Measurements from ENCODE around the gene NRK. TPM values are rescaled to one million over a fixed set of nuclear protein-coding genes. Genes with fewer than 3 reads are reported as not detected.

The NRK gene
- total and polyA plus RNA-seq, 2 donors (not counting 1 experiment from before 2014, with no cell fraction given): 0.30 to 0.50 TPM

DNA sequence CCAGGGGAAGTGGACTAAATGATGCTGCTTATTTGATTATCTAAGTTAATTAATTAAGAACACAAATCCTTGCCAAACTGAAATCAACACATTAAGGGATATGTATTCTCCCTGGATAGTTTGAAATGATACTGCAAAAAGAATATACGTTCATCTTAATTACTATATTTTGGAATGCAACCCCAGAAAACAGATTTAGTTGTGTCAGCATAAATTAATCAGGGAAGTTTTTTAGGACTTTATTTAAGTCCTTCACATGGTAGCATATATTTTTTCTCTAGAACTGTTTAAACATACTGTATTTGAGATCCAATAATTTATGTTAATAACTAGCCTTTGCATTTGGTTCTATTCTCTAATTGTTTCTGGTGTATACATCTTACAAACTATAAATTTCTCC, 52.5 kb downstream of the NRK start:
- no peaks in the 10 kb centered on the region for H4K20me1 ChIP-seq (ENCODE audit: control insufficient read depth, extremely low read depth, insufficient read depth, low read length)
- TF ChIP-seq, protein P1, sequence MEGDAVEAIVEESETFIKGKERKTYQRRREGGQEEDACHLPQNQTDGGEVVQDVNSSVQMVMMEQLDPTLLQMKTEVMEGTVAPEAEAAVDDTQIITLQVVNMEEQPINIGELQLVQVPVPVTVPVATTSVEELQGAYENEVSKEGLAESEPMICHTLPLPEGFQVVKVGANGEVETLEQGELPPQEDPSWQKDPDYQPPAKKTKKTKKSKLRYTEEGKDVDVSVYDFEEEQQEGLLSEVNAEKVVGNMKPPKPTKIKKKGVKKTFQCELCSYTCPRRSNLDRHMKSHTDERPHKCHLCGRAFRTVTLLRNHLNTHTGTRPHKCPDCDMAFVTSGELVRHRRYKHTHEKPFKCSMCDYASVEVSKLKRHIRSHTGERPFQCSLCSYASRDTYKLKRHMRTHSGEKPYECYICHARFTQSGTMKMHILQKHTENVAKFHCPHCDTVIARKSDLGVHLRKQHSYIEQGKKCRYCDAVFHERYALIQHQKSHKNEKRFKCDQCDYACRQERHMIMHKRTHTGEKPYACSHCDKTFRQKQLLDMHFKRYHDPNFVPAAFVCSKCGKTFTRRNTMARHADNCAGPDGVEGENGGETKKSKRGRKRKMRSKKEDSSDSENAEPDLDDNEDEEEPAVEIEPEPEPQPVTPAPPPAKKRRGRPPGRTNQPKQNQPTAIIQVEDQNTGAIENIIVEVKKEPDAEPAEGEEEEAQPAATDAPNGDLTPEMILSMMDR (conservative IDR thresholded peaks at IDR 0.05 in 1 of 2, IDR thresholded peaks at IDR 0.05 in 1 of 2; ENCODE audit: low read depth in 1 of 2, low read length in 2 of 2): no peak
- TF ChIP-seq EZH2 (IDR thresholded peaks at IDR 0.05; ENCODE audit: low read length, missing control alignments): no peak
- no peaks in the 10 kb centered on the region for H3K9me3 ChIP-seq (ENCODE audit: control insufficient read depth, insufficient read depth, low read depth, low read length)
- H3K4me3 ChIP-seq (replicated peaks in 1 of 4; ENCODE audit: control extremely low read depth in 1 of 4, insufficient read depth in 1 of 4, low read depth in 3 of 4, low read length in 4 of 4): no peak overlapping the region
- no peak overlapping the region for H3K27ac ChIP-seq (ENCODE audit: insufficient read depth, low read length)
- no peak overlapping the region for H3K4me2 ChIP-seq (ENCODE audit: extremely low read depth, insufficient read depth, low read length)
- no peak overlapping the region for H3K9ac ChIP-seq (ENCODE audit: insufficient read depth, low read length)
- H3K79me2 ChIP-seq (ENCODE audit: control insufficient read depth, insufficient read depth, low read length): no peaks in the 10 kb centered on the region
- H3K27me3 ChIP-seq (ENCODE audit: control insufficient read depth, insufficient read depth, low read length): no peaks in the 10 kb centered on the region
- no peak for DNase-seq (ENCODE audit: low read depth in 2 of 2)
- H2AFZ ChIP-seq (ENCODE audit: low read length): no peak overlapping the region
- no peaks in the 10 kb centered on the region for H3K36me3 ChIP-seq (ENCODE audit: control insufficient read depth, insufficient read depth, low read length)
- no peaks in the 10 kb centered on the region for H3K4me1 ChIP-seq (ENCODE audit: control insufficient read depth, extremely low read depth, insufficient read depth, low read length)

DNA sequence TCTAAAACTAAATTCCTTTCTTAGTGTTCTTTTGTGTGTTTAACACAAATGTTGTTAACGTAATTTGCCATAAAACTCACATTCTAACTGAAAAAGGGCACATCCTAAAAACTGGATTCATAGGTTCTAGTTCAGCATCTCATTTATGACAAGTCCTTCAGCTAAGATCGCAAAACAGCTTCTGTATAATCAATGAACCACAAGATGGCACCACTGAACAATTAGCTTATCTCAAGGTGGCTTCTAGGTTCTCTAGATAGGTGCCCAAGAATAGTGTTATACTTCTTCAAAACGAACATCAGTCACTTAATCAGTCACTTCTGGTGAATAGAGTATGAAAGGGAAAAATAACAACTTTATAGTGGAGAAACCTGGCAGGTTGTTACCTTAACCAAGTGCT, 54.3 kb downstream of the NRK start:
- Histone ChIP-seq H3K36me3 (ENCODE audit: control insufficient read depth, insufficient read depth, low read length) (no peaks in the 10 kb centered on the region), H4K20me1 (ENCODE audit: control insufficient read depth, extremely low read depth, insufficient read depth, low read length) (no peaks in the 10 kb centered on the region)
- peak in 1 of 2 donors; percentile 14 for DNase-seq (ENCODE audit: low read depth in 2 of 2)

DNA sequence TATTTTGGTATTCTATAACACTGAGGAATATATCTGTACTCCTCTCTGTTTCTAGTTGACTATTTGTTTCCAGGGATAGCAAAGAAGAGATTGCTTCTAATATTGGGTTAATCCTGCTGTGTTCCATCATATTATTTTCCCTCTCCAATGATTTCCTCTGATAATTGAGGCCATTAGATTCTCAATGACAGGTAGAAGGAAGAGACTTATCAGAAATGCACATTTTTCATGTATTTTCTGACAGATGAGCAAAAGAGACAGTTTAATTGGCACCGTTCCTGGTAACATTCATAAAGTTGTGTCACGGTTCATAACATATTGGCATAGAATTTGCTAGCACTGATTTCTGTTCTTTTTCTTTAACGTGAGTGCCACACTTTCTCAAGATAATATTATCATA, 58.2 kb downstream of the NRK start:
- TF ChIP-seq, protein P1 (conservative IDR thresholded peaks at IDR 0.05 in 1 of 2, IDR thresholded peaks at IDR 0.05 in 1 of 2; ENCODE audit: low read depth in 1 of 2, low read length in 2 of 2): no peak
- TF ChIP-seq EZH2 (IDR thresholded peaks at IDR 0.05; ENCODE audit: low read length, missing control alignments): no peak
- no peaks in the 10 kb centered on the region for H4K20me1 ChIP-seq (ENCODE audit: control insufficient read depth, extremely low read depth, insufficient read depth, low read length)
- no peaks in the 10 kb centered on the region for H3K36me3 ChIP-seq (ENCODE audit: control insufficient read depth, insufficient read depth, low read length)

More for the DNA sequence above, 54.3 kb downstream of the NRK start:
- Histone ChIP-seq H3K9ac (ENCODE audit: insufficient read depth, low read length) (no peak overlapping the region), H3K27ac (ENCODE audit: insufficient read depth, low read length) (no peak overlapping the region), H3K27me3 (ENCODE audit: control insufficient read depth, insufficient read depth, low read length) (no peaks in the 10 kb centered on the region), H3K4me1 (ENCODE audit: control insufficient read depth, extremely low read depth, insufficient read depth, low read length) (no peaks in the 10 kb centered on the region), H3K4me2 (ENCODE audit: extremely low read depth, insufficient read depth, low read length) (no peak overlapping the region), H3K4me3 (replicated peaks in 1 of 4; ENCODE audit: control extremely low read depth in 1 of 4, insufficient read depth in 1 of 4, low read depth in 3 of 4, low read length in 4 of 4) (no peak overlapping the region), H3K9me3 (ENCODE audit: control insufficient read depth, insufficient read depth, low read depth, low read length) (no peaks in the 10 kb centered on the region), H3K79me2 (ENCODE audit: control insufficient read depth, insufficient read depth, low read length) (no peaks in the 10 kb centered on the region), H2AFZ (ENCODE audit: low read length) (no peak overlapping the region)
- TF ChIP-seq EZH2 (IDR thresholded peaks at IDR 0.05; ENCODE audit: low read length, missing control alignments): no peak
- TF ChIP-seq, protein P1 (conservative IDR thresholded peaks at IDR 0.05 in 1 of 2, IDR thresholded peaks at IDR 0.05 in 1 of 2; ENCODE audit: low read depth in 1 of 2, low read length in 2 of 2): peak in 1 of 2 donors; percentile 29

More for the DNA sequence above, 58.2 kb downstream of the NRK start:
- Histone ChIP-seq H3K9me3 (ENCODE audit: control insufficient read depth, insufficient read depth, low read depth, low read length) (no peaks in the 10 kb centered on the region), H3K27me3 (ENCODE audit: control insufficient read depth, insufficient read depth, low read length) (no peaks in the 10 kb centered on the region), H2AFZ (ENCODE audit: low read length) (no peak overlapping the region), H3K79me2 (ENCODE audit: control insufficient read depth, insufficient read depth, low read length) (no peaks in the 10 kb centered on the region), H3K27ac (ENCODE audit: insufficient read depth, low read length) (no peak overlapping the region), H3K4me1 (ENCODE audit: control insufficient read depth, extremely low read depth, insufficient read depth, low read length) (no peaks in the 10 kb centered on the region), H3K4me3 (replicated peaks in 1 of 4; ENCODE audit: control extremely low read depth in 1 of 4, insufficient read depth in 1 of 4, low read depth in 3 of 4, low read length in 4 of 4) (no peak overlapping the region), H3K9ac (ENCODE audit: insufficient read depth, low read length) (no peak overlapping the region), H3K4me2 (ENCODE audit: extremely low read depth, insufficient read depth, low read length) (no peak overlapping the region)
- DNase-seq (ENCODE audit: low read depth in 2 of 2): no peak
